Neutrophil (primary cell): ENCODE results near the gene MLXIP.

Source experiments
- H3K27ac ChIP-seq: fragments of 200-600 bp; sonication (generic); 2 replicates; pipeline ENCODE4 v1.5.1; 2016; ENCODE audit warnings: mild to moderate bottlenecking, moderate library complexity
- H3K27me3 ChIP-seq: fragments of 200-600 bp; sonication (generic); 2 replicates; pipeline ENCODE4 v1.6.0; 2016; ENCODE audit warnings: mild to moderate bottlenecking
- H3K36me3 ChIP-seq: fragments of 200-600 bp; sonication (generic); 2 replicates; pipeline ENCODE4 v1.5.1; 2017
- H3K4me1 ChIP-seq, 2 experiments: fragments of 200-600 bp in 1 of 2; sonication (generic) in 1 of 2; 1 replicate in 1 of 2; 2 replicates in 1 of 2; pipeline versions ENCODE4 v1.5.1 to v1.6.1; 2013 to 2016; ENCODE audit warnings: low read depth in 1 of 2, low read length in 1 of 2, mild to moderate bottlenecking in 1 of 2, moderate library complexity in 1 of 2; ENCODE audit not compliant: control insufficient read depth in 1 of 2, insufficient read depth in 1 of 2
- H3K4me3 ChIP-seq, 2 experiments: fragments of 200-600 bp in 1 of 2; sonication (generic) in 1 of 2; 1 replicate in 1 of 2; 2 replicates in 1 of 2; pipeline ENCODE4 v1.5.1; 2013 to 2016; ENCODE audit warnings: low read depth in 1 of 2, low read length in 1 of 2, mild to moderate bottlenecking in 1 of 2, moderate library complexity in 1 of 2
- H3K9me3 ChIP-seq: fragments of 200-600 bp; sonication (generic); 2 replicates; pipeline ENCODE4 v1.5.1; 2016
- CTCF ChIP-seq: fragments of 200-600 bp; sonication (generic); IDR thresholded peaks from 2 replicates; pipeline ENCODE4 v1.5.1; 2016; ENCODE audit warnings: antibody characterized with exemption

MLXIP gene

GRCh38 chr12:122125452-122126341 is 47.1 kb downstream of the MLXIP start:
- Histone ChIP-seq H3K9me3 (no peaks in the 10 kb centered on the region), H3K4me1 (peaks cover 0 to 8% of the 10 kb centered on the region in 2 experiments), H3K27ac (no peak overlapping the region), H3K4me3 (no peak overlapping the region), H3K27me3 (no peaks in the 10 kb centered on the region), H3K36me3 (peaks cover 40% of the 10 kb centered on the region)
- TF ChIP-seq CTCF = no peak

- Histone ChIP-seq H3K9me3 (no peaks in the 10 kb centered on the region), H3K36me3 (peaks cover 45% of the 10 kb centered on the region), H3K27ac (no peak overlapping the region), H3K4me3 (no peak overlapping the region), H3K27me3 (no peaks in the 10 kb centered on the region), H3K4me1 (peaks cover 0 to 8% of the 10 kb centered on the region in 2 experiments)
- no peak for TF ChIP-seq CTCF
Measured at GRCh38 chr12:122126342-122126635, 47.7 kb downstream of the MLXIP start.

- no peak overlapping the region for H3K27ac ChIP-seq
Measured at GRCh38 chr12:122126713-122127597, 48.4 kb downstream of the MLXIP start.

GRCh38 chr12:122127839-122128238 is 49.3 kb downstream of the MLXIP start:
- H3K9me3 ChIP-seq = no peaks in the 10 kb centered on the region
- peaks cover 0 to 7% of the 10 kb centered on the region in 2 experiments for H3K4me1 ChIP-seq
- peaks cover 58% of the 10 kb centered on the region for H3K36me3 ChIP-seq
- H3K27me3 ChIP-seq = no peaks in the 10 kb centered on the region
- no peak overlapping the region for H3K4me3 ChIP-seq
- H3K27ac ChIP-seq = no peak overlapping the region
- no peak for TF ChIP-seq CTCF

More at GRCh38 chr12:122126713-122127597, 48.4 kb downstream of the MLXIP start:
- no peak for TF ChIP-seq CTCF
- H3K36me3 ChIP-seq = peaks cover 49% of the 10 kb centered on the region
- H3K9me3 ChIP-seq = no peaks in the 10 kb centered on the region
- H3K4me3 ChIP-seq = no peak overlapping the region
- no peaks in the 10 kb centered on the region for H3K27me3 ChIP-seq
- H3K4me1 ChIP-seq = peaks cover 0 to 8% of the 10 kb centered on the region in 2 experiments

GRCh38 chr12:122128481-122128880 is 49.9 kb downstream of the MLXIP start:
- H3K4me1 ChIP-seq = peaks cover 0 to under 1% of the 10 kb centered on the region in 2 experiments
- H3K36me3 ChIP-seq = peaks cover 64% of the 10 kb centered on the region
- H3K27ac ChIP-seq = no peak overlapping the region
- TF ChIP-seq CTCF = no peak
- H3K27me3 ChIP-seq = no peaks in the 10 kb centered on the region
- H3K9me3 ChIP-seq = no peaks in the 10 kb centered on the region
- no peak overlapping the region for H3K4me3 ChIP-seq
